Colon (tissue), 2 donors: ENCODE measurements around the gene TMEM92.

Source experiments
- FAIRE-seq: peaks from 2 replicates; lab custom pipeline; 2012; peaks lifted over from hg19 to GRCh38; lab: Jason Lieb, UNC
- donor health status: control.
- donor health status: control.

TMEM92 gene

GRCh38 chr17:50274142-50274896, at the start of gene TMEM92:
Gene TMEM92, plus strand, starts transcription at chr17:50274466. Its CDS starts 36 bp downstream, at chr17:50274502.
- FAIRE-seq = no peak

GRCh38 chr17:50225701-50226240, 48.5 kb upstream of the TMEM92 start:
- FAIRE-seq = no peak

DNA sequence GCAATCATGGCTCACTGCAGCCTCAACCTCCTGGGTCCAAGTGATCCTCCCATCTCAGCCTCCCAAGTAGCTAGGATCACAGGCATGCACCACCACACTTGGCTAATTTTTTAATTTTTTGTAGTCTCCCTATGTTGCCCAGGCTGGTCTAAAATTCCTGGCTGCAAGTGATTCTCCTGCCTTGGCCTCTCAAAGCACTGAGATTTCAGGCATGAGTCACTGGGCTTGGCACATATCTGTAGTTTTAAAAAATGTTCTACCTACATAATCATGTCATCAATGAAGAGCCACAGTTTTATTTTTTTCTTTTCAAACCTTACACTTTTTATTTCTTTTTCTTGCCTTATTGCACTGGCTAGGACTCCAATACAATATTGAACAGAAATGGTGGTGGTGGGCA, 39.7 kb upstream of the TMEM92 start:
- no peak for FAIRE-seq

- no peak for FAIRE-seq
Observed at GRCh38 chr17:50237901-50238300, 36.4 kb upstream of the TMEM92 start.

DNA sequence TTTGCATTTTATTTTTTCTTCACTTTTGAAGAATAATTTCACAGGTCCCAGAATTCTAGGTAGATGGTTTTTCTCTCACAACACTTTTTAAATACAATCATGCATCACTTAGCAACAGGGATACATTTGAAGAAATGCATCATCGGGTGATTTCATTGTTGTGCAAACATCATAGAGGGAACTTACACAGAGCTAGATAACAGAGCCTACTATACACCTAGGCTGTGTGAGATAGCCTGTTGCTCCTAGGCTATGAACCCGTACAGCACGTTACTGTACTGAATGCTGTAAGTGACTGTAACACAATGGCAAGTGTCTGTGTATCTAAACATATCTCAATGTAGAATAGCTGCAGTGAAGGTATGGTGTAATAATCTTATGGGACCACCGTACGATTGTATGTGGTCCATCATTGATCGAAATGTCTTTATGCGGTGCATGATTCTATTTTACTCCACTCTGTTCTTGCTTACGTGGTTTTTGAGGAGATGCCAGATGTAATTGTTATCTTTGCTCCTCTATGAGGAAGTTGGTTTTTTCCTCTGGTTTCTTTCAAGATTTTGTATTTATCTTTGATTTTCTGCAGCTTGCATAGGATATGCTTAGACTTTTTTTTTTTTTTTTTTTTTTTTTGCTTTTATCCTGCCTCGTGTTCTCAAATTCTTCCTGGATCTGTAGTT, 35.5 kb upstream of the TMEM92 start:
- no peak for FAIRE-seq

DNA sequence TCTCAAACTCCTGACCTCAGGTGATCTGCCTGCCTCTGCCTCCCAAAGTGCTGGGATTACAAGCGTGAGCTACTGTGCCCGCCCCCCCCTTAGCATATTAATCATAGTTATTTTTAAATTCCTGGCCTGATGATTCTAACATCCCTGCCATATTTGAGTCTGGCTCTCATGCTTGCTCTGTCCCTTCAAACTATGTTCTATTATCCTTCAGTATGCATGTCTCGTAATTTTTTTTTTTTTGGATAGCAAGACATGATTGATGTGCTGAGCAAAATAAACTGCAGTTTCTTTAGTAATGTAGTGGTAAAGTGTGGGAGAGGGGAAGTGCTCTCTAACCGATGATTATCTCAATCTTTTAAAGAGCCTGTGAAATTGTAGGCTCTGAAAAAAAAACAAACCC, 34.3 kb upstream of the TMEM92 start:
- no peak for FAIRE-seq

GRCh38 chr17:50240851-50241250, 33.4 kb upstream of the TMEM92 start:
- no peak for FAIRE-seq

- FAIRE-seq = no peak
Observed at GRCh38 chr17:50241431-50241830, 32.8 kb upstream of the TMEM92 start.

DNA sequence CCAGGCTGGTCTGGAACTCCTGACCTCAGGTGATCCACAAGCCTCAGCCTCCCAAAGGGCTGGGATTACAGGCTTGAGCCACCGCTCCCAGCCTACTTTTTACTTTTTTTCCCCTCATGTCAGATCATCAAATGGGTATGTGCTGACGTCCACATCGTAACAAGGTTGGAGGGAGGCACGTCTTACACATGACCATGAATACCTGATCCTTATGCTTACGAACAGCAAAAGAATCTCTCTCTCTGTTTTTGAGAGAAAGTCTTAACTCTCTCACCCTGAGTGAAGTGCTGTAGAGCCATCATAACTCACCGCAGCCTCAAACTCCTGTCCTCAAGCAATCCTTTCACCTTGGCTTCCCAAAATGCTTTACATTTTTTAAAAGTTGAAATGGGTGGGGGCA, 29.5 kb upstream of the TMEM92 start:
- no peak for FAIRE-seq

DNA sequence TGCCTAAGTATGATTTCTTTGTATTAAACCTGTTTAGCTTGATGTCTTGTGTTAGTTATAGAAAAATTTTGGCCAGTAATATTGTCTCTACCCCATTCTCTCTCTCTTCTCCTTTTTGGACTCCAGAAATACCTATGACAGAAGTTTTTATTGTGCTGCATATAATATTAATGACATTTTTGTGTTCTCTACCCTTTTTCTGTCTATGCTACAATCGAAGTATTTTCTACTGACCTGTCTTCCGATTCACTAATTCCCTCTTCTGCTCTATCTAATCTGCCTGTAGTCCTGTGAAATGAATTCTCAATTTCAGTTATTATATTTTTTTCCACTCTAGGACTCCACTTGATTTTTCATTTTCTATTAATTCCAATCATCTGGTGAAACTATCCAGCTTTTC, 26.0 kb upstream of the TMEM92 start:
- no peak for FAIRE-seq

GRCh38 chr17:50252781-50253180, 21.5 kb upstream of the TMEM92 start:
- FAIRE-seq = no peak

- FAIRE-seq = no peak
Observed at GRCh38 chr17:50255766-50256635, 18.3 kb upstream of the TMEM92 start.

GRCh38 chr17:50256826-50257618, 17.2 kb upstream of the TMEM92 start:
- no peak for FAIRE-seq

DNA sequence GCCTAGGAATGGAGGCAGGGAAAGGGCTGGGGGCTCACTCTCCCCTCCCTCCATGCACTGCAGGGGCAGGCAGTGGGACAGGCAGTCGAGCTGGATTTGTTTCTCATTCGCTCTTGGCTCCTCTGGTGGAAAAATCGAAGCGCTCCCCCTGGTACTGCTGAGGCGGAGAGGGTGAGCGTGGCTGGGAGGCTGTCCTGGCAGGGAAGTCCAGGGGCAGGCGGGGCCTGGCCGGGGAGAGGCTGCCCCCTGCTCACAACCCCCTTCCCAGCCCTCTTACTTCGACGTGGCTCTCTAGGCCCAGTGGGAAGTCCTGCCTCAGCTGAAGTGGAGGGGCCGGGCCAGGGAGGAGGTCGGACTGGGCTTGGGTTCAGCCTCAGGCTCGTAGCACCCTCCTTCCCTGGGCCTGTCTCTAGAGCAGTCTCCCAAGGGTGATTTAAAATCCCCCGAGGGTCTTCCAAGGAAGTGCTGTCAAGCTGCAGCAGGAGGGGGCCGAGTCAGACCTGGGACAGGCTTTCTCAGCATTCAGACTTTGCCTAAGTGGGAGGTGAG, 16.5 kb upstream of the TMEM92 start:
- FAIRE-seq = no peak

DNA sequence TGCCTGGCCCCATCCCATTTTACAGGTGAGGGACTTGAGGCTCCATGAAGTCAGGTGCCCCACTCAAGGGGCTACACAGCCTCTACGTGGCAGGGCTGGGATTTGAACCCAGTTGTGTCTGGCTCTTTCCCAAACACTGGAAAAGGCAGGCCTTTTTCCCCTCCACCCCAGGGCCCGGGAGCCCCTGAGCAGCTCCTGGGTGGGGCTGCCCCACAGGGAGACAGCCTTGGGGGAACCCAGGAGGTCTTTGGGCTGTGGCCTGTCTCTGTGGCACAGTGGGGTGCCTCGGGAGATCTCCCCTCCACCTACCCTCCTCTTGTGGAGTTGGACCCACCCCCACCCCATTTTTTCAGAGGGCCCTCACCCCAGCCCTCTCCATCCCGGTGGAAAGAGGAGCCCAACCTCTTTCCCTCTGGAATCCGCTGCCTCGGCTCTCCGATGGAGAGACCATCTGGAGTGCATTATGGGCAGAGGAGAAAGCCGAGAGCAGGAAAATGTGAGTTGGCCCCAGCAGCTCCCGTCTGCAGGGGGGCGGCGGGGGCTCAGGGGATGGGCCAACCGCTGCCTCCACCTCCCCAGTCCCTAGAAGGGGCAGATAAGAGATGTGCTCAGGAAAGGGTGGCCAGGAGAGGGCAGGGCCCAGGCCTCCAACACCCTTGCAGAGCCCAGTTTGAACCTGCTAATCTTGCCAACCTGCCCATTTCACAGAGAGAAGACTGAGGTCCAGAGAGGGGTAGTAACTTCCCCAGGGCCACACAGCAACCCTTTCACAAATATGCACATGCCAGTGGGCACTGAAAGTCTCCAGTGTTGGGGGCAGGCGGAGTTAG, 15.4 kb upstream of the TMEM92 start:
- FAIRE-seq = no peak

- no peak for FAIRE-seq
Observed at GRCh38 chr17:50259477-50260324, 14.6 kb upstream of the TMEM92 start.

GRCh38 chr17:50260501-50260911, 13.8 kb upstream of the TMEM92 start:
- FAIRE-seq = no peak

- FAIRE-seq = no peak
Observed at GRCh38 chr17:50261051-50261915, 13.0 kb upstream of the TMEM92 start.
